ENCODE data around the gene UBE2Z. TPM values are rescaled to one million over a fixed set of nuclear protein-coding genes. Genes with fewer than 3 reads are reported as not detected.

Gene UBE2Z
- total and polyA plus RNA-seq, 2 of the 13 experiments (the other 11 are each of a cell fraction or from before 2014, with no cell fraction given), result 63.2 to 122 TPM

GRCh38 chr17:48961516-48962233 is 53.5 kb downstream of the UBE2Z start (continued):
- TF ChIP-seq ZNF574 (CRISPR knock-in tag; IDR thresholded peaks at IDR 0.05) (peak; percentile 58; the same call in 1 of the 2 replicates), ZNF543 (CRISPR knock-in tag; IDR thresholded peaks at IDR 0.05) (no peak), SRF (IDR thresholded peaks at IDR 0.05; ENCODE audit: low read depth, low read length) (no peak), ZNF644 (CRISPR knock-in tag; IDR thresholded peaks at IDR 0.05; ENCODE audit: low read depth) (peak; percentile 45; the same call in 1 of the 2 replicates), SPEN (CRISPR knock-in tag; IDR thresholded peaks at IDR 0.05; ENCODE audit: low read depth) (peak; percentile 61; the same call in 1 of the 2 replicates), MTF1 (CRISPR knock-in tag; IDR thresholded peaks at IDR 0.05) (no peak), ZMYM3 (CRISPR knock-in tag; IDR thresholded peaks at IDR 0.05) (0 out of 2 replicates have a peak, but pooled peaks have one; percentile 75), EED (CRISPR knock-in tag; IDR thresholded peaks at IDR 0.05) (no peak), UBTF (CRISPR knock-in tag; IDR thresholded peaks at IDR 0.05) (no peak), SALL1 (CRISPR knock-in tag; IDR thresholded peaks at IDR 0.05) (0 out of 2 replicates have a peak, but pooled peaks have one; percentile 22), ERF (CRISPR knock-in tag; IDR thresholded peaks at IDR 0.05) (peak; percentile 39; the same call in 1 of the 2 replicates), ZNF746 (CRISPR knock-in tag; IDR thresholded peaks at IDR 0.05) (peak; percentile 50; the same call in 1 of the 2 replicates)
- TF ChIP-seq, protein P1, sequence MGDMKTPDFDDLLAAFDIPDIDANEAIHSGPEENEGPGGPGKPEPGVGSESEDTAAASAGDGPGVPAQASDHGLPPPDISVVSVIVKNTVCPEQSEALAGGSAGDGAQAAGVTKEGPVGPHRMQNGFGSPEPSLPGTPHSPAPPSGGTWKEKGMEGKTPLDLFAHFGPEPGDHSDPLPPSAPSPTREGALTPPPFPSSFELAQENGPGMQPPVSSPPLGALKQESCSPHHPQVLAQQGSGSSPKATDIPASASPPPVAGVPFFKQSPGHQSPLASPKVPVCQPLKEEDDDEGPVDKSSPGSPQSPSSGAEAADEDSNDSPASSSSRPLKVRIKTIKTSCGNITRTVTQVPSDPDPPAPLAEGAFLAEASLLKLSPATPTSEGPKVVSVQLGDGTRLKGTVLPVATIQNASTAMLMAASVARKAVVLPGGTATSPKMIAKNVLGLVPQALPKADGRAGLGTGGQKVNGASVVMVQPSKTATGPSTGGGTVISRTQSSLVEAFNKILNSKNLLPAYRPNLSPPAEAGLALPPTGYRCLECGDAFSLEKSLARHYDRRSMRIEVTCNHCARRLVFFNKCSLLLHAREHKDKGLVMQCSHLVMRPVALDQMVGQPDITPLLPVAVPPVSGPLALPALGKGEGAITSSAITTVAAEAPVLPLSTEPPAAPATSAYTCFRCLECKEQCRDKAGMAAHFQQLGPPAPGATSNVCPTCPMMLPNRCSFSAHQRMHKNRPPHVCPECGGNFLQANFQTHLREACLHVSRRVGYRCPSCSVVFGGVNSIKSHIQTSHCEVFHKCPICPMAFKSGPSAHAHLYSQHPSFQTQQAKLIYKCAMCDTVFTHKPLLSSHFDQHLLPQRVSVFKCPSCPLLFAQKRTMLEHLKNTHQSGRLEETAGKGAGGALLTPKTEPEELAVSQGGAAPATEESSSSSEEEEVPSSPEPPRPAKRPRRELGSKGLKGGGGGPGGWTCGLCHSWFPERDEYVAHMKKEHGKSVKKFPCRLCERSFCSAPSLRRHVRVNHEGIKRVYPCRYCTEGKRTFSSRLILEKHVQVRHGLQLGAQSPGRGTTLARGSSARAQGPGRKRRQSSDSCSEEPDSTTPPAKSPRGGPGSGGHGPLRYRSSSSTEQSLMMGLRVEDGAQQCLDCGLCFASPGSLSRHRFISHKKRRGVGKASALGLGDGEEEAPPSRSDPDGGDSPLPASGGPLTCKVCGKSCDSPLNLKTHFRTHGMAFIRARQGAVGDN (CRISPR knock-in tag; IDR thresholded peaks at IDR 0.05), result peak; percentile 35; the same call in 1 of the 2 replicates
- TF ChIP-seq, protein P2, sequence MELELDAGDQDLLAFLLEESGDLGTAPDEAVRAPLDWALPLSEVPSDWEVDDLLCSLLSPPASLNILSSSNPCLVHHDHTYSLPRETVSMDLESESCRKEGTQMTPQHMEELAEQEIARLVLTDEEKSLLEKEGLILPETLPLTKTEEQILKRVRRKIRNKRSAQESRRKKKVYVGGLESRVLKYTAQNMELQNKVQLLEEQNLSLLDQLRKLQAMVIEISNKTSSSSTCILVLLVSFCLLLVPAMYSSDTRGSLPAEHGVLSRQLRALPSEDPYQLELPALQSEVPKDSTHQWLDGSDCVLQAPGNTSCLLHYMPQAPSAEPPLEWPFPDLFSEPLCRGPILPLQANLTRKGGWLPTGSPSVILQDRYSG (CRISPR knock-in tag; IDR thresholded peaks at IDR 0.05), result no peak
- TF ChIP-seq, protein P3, sequence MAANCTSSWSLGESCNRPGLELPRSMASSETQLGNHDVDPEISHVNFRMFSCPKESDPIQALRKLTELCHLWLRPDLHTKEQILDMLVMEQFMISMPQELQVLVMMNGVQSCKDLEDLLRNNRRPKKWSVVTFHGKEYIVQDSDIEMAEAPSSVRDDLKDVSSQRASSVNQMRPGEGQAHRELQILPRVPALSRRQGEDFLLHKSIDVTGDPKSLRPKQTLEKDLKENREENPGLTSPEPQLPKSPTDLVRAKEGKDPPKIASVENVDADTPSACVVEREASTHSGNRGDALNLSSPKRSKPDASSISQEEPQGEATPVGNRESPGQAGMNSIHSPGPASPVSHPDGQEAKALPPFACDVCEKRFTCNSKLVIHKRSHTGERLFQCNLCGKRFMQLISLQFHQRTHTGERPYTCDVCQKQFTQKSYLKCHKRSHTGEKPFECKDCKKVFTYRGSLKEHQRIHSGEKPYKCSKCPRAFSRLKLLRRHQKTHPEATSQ (CRISPR knock-in tag; IDR thresholded peaks at IDR 0.05; ENCODE audit: borderline replicate concordance), result no peak

Measured in HepG2 (cell line).